HG02759 (cell line): ENCODE results near the gene MMAA.
"Not testable (repeated sequence)": the region's sequence is repeated elsewhere in the genome, so short reads cannot be mapped to it uniquely, and the experiment has no call there.

ENCODE experiments used
- ATAC-seq: cut with Tn5 transposase; IDR thresholded peaks from one replicate; pipeline ENCODE4 v1.9.1; 2021; ENCODE audit warnings: mild to moderate bottlenecking, moderate library complexity; ENCODE audit not compliant: unreplicated experiment

MMAA gene

DNA sequence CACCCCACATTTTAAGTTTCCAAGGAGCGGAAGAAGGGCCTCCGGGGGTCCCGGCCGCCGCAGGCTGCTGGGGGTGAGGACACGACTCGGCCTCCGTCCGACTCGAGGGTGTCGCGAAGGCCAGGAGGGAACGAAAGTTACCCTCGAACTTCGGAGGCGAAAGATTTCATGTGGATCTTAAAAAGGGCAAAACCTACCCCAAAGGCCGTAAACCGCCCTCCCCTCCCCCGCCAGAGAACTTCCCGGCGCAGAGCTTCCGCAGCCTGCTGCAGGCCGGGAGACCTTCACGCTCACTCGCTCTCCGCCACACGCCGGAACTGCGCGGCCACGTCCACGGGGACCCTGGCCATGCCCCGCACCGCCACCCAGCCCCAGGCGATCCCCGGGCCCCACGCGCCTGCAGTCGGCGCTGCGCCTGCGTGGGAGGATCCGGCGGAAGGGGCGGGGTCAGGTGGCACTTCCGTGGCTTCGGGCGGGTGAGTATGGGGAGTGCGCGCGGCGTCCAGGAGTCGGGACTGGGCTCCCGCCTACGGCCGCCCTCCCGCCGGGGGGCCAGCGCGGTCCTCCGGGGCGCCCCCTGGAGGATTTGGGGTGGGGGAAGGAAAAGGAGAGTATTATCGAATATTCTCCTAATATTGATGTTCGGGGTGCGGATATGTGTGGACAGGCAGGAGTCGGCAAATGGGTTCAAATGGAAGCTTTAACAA lies at the start of gene MMAA:
MMAA (plus strand) TSS at position 454 of the 707 bp plus-strand sequence. CDS start 19,755 bp downstream, outside the sequence.
- ATAC-seq, result peak; percentile 87

DNA sequence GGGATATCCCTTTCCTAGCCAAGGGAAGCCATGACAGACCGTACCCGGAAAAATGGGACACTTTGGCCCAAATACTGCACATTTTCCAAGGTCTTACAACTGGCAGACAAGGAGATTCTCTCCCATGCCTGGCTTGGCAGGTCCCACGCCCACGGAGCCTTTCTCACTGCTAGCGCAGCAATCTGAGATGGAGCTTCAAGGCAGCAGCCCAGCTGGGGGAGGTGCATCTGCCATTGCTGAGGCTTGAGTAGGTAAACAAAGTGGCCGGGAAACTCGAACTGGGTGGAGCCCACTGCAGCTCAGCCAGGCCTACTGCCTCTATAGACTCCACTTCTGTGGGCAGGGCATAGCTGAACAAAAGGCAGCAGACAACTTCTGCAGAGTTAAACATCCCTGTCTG lies 44.6 kb upstream of the MMAA start:
- ATAC-seq, result not testable (repeated sequence)

DNA sequence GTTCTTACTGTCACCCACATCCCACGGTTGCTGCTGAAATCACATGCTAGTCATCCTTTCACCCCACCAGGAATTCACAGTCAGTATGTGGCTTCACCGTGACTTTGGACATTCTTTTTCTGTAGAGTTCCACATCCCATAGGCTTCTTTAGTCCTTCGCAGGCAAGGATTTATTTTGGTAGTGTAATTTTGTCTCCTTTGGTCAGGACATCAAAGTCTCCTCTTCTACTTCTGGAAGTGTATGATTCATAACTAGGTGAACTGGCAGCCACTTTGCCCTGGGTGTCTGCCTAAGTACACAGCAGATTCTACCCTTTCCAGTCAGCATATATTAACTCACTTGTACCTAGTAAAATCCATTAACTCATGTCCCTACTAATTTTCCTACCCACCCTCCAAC lies 38.3 kb upstream of the MMAA start:
- ATAC-seq, result no peak

DNA sequence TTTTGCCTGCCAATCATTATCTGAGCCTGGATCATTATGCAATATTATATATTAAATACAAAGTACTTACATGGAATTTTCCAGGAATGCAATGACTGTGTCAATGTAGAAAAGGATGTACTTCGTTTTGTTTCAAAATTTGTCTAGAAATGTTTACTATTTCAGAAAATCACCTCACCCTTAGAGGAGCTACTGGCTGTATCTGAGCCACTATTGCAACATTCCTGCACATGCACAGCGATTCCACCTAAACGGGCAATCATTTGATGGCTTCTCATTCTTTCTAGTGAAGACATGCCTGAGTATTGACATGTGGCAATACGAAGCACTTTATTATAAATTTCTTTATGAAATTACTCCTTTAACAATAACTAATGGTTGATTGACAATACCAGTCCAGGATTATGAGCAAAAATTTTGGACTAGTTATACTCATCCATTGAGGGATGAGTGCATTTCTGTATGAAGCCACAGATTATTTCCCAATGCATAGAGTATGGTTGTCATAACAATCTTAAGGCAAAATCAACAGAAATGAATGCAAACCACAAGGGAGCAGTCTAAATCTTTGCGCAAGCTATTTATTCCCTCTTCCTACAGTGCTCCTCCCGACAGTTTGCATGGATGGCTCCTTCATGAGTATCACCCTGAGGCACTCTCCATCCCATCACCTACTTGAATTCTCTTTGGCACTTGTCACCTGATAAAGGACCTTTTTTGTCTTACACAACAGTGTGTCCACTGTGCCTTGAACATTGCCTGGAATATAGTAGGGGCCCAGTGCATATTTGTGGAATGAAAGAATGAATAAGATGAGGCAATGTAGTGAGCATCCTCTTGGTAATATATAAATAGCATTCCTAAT lies 35.8 kb upstream of the MMAA start:
- ATAC-seq, result no peak

DNA sequence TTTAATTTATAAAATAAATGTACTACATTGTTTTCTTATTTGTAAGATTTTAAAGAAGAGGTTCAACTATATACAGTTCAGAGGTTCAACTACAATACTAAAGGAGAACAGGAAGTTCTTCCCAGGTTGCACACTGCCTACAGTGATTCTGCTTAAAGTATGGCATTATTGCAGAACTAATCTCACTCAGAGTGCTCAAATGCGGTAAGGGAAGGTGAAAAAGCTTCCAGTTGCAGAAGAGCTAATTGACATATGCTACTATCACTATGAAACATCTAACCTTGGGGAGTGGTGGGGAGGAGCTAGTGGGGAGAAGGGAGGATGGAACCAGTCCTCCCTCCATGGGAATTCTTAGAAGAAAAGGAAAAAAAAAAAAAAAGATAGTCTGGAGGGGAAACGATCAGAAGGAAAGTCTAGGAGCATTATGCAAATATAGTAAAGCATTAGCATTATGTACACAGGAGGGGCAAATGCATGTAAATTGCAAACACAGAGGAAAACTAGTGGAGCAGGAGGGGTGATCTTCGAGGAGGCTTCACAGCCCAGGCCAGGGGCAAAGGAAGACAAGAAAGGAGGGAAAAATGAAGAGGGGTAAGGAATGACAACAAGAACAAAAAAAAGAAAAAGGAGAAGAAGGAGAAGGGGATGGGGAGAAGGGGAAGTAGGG lies 32.0 kb upstream of the MMAA start:
- ATAC-seq, result no peak

DNA sequence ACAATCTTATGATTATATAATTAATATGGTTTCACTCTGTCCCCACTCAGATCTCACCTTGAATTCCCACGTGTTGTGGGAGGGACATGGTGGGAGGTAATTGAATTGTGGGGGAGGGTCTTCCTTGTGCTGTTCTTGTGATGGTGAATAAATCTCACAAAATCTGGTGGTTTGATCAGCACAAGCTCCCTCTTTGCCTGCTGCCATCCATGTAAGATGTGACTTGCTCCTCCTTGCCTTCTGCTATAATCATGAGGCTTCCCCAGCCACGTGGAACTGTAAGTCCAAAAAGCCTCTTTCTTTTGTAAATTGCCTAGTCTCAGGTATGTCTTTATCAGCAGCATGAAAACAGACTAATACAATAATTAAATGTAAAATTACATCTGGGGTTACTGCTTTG lies 29.8 kb upstream of the MMAA start:
- ATAC-seq, result not testable (repeated sequence)

DNA sequence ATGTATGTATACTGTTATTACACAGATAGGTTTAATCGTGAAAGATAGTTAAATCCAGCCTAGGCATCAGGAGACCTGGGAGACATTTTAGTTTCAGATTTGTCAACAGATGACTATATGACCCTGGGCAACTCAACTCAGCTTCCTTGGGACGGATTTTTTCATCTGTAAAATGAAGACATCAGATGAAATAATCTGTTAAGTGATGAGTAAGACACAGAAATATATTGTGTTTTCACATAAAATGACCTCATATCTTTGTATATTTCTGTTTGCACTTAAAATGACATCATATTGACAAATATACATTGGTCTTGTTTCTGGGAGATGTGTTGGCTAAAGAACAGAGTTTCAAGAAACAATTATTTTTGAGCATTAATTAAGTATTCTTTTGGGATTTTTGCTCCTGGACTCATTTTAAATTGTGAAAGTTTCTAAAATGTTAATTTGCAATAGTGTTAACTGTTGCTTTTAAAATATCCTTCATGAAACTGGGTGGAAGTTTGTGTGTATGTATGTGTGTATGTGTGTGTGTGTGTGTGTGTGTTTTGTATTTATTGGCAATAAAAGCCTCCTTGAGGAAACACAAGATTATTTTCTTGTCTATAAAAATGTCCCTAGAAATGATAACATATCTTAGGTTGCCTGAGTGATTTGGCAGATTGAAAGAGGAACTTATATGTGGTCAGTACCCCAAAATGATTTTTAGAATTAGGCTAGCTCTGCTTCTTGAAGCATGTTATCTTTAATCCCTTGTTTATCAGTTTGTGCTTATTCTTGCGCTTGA lies 29.1 kb upstream of the MMAA start:
- no peak for ATAC-seq

DNA sequence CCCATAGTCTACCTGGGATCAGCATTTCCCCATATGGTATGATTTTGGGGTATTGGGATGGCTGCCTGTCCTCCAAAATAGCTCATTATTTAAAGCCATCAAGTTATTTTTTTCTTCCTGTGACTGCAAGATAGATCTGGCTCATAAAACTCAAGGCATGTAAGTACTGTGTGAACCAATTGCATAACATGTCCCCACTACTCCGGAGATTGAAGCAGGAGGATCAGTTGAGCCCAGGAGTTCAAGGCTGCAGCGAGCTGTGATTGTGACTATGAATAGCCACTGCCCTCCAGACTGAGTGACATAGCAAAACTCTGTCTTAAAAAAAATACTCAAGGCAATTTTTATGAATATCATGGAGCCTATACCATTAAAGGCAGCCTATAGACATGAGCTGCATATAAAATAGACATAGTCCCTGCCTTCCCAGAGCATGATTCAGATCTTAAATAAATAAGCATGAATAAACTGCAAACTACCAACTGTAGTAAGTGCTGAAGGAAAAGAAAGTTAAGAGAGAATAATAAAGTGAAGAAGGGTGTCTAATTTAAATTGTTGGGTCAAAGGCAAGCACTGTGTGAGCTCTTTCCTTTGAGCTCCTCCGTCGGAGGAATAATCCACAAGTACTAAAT lies 16.9 kb upstream of the MMAA start:
- ATAC-seq, result no peak

DNA sequence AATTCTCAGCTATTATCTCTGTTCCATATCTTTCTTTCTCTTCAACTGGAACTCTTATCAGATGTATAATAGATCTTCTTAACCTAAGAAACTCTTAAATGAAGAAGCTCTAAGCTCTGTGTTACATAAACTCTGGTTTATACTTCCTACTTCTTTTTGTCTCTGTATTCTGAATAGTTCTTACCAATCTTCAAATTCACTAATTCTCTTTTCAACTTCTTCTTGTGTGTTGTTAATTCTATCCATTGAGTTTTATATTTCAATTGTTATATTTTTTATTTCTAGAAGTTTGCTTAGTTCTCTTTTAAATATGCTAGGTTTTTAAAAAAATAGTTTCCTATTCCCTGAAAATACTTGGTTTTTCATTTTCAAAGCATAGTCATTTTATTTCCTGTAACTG lies 13.2 kb upstream of the MMAA start:
- no peak for ATAC-seq

DNA sequence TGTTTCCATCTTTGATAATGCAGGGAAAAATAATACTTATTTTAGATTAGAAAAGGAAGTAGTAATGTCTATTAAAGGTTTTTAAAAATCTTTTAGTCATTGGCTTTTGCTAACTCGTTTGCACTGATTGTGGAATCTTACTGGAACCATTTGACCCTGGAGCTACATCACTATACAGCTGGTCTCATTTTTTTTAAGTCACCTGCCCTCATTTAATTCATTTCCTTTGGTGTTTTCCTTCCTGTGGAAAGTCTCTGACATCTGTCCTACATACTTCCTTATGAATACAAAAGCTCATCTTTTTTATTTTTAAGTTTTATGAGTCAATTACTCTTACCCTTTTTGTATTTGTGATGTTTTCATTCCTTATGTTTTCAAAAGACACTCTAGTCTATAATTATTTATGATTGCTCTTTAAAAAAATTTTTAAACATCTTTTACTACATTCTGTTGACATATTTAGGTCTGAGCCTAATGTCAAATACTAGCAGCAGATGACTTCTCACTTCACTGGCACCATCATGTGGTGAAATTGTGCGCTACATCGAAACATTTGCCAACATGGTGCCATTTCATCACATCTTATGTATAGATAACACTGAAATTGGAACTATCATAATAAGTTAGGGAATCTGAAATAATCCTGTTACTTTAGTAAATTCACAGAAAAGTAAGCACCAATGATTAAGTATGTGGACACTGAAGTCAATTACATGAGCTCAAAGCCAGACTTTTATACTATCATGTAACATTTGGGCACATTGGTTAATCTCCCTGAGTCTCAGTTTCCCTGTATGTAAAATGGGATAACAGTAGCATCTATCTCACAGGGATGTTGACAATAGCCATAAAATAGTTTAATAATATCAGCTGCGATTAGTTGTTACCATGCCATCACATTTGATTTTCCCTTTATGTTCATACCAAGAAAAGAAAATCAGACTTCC lies 9.4 kb upstream of the MMAA start:
- peak; percentile 60 for ATAC-seq

DNA sequence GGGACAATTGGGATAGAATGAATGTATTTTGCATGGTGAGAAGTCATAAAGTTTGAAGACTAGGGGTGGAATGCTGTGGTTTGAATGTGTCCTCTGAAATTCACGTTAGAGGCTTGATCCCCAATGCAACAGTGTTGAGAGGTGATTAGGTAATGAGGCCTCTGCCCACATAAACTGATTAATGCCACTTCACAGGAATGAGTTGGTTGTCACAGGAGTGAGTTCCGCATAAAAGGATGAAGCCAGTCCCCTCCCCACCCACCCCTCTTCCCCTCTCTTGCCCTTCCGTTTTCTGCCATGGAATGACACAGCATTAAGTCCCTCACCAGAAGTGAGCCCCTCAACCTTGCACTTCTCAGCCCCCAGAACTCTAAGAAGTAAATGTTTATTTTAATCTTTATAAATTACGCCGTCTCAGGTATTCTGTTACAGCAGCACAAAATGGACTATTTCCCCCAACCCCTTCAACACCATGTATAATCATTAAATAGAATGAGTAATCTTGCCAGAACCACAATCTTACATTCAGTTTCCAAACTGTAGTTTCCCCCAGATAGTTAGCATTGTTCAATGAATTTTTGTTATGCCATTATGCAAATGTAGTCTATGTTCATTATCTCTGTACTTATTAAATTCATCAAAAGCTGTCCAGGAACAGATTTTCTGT lies 5.5 kb upstream of the MMAA start:
- ATAC-seq, result peak; percentile 60

DNA sequence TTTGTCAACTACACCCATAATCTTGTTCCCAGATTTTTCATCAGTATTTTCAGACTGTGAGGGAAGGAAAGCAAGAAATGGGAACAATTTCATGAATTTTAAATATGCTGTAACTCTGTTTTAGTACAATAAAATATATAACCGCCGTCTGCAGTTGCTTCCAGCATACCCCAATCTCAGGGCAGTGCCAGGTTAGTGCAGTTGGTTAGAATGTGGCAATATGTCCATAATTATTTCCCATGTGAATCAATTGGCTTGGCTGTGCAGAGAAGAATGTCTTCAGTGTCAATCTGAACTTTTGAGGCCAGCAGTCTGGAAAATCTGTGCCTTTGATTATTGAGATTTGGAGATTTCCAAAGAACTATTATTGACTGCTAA lies 5.0 kb upstream of the MMAA start:
- ATAC-seq, result no peak

DNA sequence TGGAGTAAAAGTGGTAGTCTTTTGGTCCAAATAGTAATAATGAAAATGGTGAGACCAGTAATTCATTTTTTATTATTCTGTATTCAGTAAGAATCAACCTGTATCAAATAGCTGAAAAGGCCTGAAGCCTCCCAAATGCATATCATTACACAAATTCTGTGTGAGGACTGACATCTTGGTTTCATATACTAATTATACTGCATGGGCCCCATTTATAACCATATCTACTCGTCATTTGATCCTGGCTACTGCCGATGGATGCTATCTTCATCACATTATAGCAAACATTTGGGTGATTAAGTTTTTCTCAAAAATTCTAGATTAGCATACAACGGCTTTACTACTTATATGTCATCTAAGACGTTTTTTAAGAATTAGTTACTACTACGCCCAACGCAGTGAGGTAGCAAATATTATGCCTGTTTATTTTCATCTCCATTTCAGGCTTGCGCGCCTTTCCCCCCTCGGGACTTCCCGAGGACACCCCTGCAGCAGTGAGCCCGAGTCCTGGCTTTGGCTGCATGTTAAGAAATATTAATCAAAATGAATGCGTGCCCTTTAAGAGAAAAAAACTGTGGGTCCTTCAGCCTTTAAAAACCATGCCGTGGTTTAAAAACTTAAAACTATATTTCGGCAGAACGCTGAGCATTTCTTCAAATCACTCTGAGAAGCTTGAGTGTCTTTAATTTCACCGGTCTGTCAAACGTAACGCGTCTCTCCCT lies 814 bp upstream of the MMAA start:
- ATAC-seq, result no peak

DNA sequence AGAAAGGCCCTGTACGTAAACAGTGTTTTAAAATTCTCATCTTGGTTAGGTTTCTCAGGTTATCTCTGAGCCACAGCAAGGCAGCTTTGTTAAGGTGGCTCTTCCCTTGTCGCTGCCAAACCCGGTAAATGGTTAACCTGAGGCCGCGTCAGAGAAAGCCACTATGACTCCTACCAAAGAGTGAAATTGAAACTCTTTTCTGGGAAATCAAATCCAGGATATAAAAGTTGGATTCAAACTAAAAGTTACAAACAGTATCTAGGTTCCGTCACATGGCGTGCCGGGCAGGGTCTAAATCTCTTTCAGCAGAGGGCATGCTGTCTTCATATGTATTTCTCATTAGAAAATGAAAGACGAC lies 433 bp downstream of the MMAA start:
- ATAC-seq, result peak; percentile 47

DNA sequence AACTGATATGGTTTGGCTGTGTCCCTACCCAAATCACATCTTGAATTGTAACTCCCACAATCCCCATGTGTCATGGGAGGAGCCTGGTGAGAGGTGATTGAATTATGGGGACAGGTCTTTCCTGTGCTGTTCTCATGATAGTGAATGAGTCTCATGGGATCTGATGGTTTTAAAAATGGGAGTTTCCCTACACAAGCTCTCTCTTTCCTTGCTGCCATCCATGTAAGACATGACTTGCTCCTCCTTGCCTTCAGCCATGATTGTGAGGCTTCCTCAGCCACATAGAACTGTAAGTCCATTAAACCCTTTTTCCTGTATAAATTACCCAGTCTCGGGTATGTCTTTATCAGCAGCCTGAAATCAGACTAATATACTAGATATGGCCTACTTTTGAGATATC lies 2.9 kb downstream of the MMAA start:
- ATAC-seq, result not testable (repeated sequence)

DNA sequence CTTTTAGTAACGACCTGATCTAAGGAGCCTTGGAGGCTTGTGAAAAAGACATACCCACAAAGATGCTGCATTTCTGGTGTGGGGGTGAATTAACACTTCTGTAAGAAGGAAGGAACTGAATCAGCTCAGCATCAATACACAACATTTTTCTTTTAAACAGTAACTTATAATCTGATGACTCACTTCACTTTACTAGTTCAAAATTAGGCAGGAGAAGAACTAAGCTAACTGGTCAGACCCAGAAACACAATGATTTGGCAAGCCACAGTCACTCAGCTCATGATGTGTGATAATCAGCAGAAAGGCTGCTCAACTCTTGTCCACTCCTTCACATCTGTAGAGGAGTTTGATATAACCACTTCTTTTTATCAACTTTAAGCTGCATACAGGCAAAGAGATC lies 4.6 kb downstream of the MMAA start:
- ATAC-seq, result peak; percentile 28

DNA sequence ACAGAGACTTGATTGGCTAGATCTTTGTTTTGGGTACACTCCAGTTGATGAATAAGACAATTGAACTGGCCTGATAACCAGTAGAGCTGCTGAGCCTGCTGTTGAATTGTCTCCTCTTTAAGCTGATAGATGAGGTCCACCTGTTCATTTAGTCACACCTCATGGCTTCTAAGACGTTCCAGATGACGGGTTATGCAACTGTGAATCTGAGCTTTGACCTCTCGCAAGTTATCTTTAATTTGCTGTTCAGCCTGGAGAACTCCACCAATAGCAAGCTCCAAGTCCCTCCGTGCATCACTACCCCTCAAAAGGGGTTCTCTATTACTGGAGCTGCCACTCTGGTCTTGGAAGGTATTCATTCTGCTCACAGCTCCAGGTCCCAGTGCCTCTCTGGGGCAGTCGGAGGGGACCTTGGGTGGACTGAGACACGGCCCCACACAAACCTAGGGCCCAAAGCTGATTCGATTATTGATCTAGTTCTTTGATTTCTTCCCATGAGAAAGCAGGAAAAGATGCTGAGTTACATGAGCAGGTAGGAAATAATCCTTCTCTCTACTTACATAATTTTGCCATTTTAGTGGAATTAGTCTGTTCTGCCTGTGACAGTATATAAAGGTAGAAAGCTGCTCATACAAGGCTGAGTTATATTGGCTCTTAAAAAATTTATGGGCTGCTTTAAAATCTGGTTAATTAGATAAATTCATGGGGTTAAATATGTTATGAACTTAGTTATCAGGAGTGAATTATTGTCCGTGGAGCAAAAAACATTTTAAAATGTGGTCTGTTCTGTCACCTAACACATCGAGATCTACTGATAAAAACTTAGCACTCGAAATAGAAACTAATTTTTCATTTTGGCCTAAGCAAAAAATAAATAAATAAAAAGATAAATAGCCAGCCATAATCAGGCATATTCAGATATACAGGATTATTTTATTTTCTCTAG lies 6.8 kb downstream of the MMAA start:
- ATAC-seq, result peak; percentile 44
